IPS DF 4.7 (cell line): ENCODE measurements around the gene DDAH1.
"Not testable (repeated sequence)": the region's sequence is repeated elsewhere in the genome, so short reads cannot be mapped to it uniquely, and the experiment has no call there.

ENCODE experiments used
- DNase-seq: peaks from one replicate; pipeline ENCODE4 v3.0.0-alpha.2; 2013; ENCODE audit warnings: low spot score; ENCODE audit errors: extremely low read depth

The DDAH1 gene

GRCh38 chr1:85359874-85360721 is 104.9 kb downstream of the DDAH1 start:
- DNase-seq: no peak

GRCh38 chr1:85358702-85359438 is 106.1 kb downstream of the DDAH1 start:
- DNase-seq: no peak

GRCh38 chr1:85357817-85358216 is 107.1 kb downstream of the DDAH1 start:
- no peak for DNase-seq

GRCh38 chr1:85356130-85356529 is 108.8 kb downstream of the DDAH1 start:
- DNase-seq: no peak

GRCh38 chr1:85352055-85352454 is 112.9 kb downstream of the DDAH1 start:
- DNase-seq: no peak

GRCh38 chr1:85351202-85351828 is 113.6 kb downstream of the DDAH1 start:
- no peak for DNase-seq

- DNase-seq: no peak
Measured at GRCh38 chr1:85349224-85349623, 115.7 kb downstream of the DDAH1 start.

- DNase-seq: no peak
Measured at GRCh38 chr1:85347908-85348307, 117.1 kb downstream of the DDAH1 start.

- not testable (repeated sequence) for DNase-seq
Measured at GRCh38 chr1:85347275-85347674, 117.7 kb downstream of the DDAH1 start.

- DNase-seq: peak; percentile 60
Measured at GRCh38 chr1:85344256-85344694, 120.7 kb downstream of the DDAH1 start.

- no peak for DNase-seq
Measured at GRCh38 chr1:85343612-85344255, 121.2 kb downstream of the DDAH1 start.

- no peak for DNase-seq
Measured at GRCh38 chr1:85343213-85343611, 121.7 kb downstream of the DDAH1 start.

GRCh38 chr1:85342207-85342606 is 122.8 kb downstream of the DDAH1 start:
- DNase-seq: no peak

GRCh38 chr1:85340427-85340826 is 124.5 kb downstream of the DDAH1 start:
- DNase-seq: no peak

- DNase-seq: no peak
Measured at GRCh38 chr1:85339656-85340399, 125.1 kb downstream of the DDAH1 start.

GRCh38 chr1:85339089-85339488 is 125.9 kb downstream of the DDAH1 start:
- no peak for DNase-seq

GRCh38 chr1:85334962-85335361 is 130.0 kb downstream of the DDAH1 start:
- DNase-seq: no peak

- no peak for DNase-seq
Measured at GRCh38 chr1:85333186-85333585, 131.8 kb downstream of the DDAH1 start.

GRCh38 chr1:85332575-85332974 is 132.4 kb downstream of the DDAH1 start:
- no peak for DNase-seq

GRCh38 chr1:85330711-85331290 is 134.2 kb downstream of the DDAH1 start:
- DNase-seq: no peak
